OCI-LY1 (cell line): ENCODE measurements around the gene ABCC3.

Experiments
- CTCF ChIP-seq: fragments of 200-600 bp; sonication (generic), shearing (Covaris generic); IDR thresholded peaks from 2 replicates; pipeline ENCODE4 v1.5.1; 2017; ENCODE audit warnings: mild to moderate bottlenecking, antibody characterized with exemption, low read length, moderate library complexity, mixed read lengths
- EZH2 ChIP-seq: fragments of 200-600 bp; sonication (generic), shearing (Covaris generic); IDR thresholded peaks from 2 replicates; pipeline ENCODE4 v1.8.0; 2017; ENCODE audit warnings: borderline replicate concordance, mixed run types, mild to moderate bottlenecking, antibody characterized with exemption, low read length, moderate library complexity, mixed read lengths

GRCh38 chr17:50642071-50642721 is 7.5 kb downstream of the ABCC3 start:
- no peak for TF ChIP-seq EZH2
- no peak for TF ChIP-seq CTCF
